ENCODE results near the gene ALDOA.
A peak's percentile ranks its signal among the peaks of the same experiment; 100 is the strongest.

ALDOA gene

DNA sequence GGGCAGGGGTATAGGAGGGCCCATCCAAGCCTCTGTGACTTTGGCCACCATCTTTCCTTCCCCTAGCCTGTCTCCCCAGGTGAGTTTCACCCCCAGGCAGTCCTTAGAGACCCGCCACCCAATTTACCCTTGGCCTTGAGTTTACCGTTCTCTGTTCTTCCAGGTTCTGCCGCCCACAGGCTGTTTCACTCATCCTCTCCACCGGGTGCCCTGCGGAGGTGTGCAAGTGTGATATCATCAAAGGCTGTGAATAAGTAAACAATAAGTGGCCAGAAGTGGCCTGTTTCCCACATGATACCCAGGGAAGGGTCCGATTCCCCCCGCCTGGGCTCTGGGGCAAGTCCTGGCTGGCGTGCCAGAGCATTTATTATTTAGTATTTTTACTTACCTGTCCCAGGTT lies 19.4 kb upstream of the ALDOA start:
- no peak for DNase-seq

DNA sequence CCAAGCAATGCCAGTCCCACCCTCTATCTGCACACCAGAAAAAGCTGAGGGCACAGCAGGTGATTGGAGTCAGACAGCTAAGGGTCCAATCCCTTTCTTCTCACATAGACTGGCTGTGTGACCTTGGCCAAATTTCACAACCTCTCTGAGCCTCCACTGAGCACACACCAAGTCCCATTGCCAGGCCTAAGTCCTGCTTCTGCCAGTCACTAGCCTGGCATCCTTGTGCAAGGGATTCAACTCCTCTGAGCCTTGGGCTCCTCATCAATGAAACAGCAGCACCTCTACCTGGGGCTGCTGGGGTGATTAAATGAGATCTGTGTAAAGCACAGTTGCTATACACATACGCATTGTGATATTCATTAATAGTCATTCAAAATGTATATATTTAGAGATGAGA lies 19.0 kb upstream of the ALDOA start:
- no peak for DNase-seq

DNA sequence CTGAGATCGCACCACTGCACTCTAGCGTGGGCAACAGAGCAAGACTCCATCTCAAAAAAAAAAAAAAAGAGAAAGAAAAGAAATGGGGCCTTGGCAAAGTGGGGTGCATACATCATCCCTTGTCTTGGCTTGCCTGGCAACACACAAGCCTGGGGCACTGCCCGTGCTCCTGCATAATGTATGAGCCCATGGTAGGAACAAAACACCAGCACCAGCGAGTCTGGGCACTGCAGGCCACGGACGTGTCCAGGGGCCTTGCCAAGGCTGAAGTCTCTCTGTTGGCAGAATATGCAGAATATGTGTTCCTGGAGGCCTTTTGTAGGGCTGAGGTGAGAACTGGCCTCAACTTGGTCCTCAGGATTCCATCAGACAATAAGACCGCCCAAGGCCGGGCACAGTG lies 15.7 kb upstream of the ALDOA start:
- no peak for DNase-seq

DNA sequence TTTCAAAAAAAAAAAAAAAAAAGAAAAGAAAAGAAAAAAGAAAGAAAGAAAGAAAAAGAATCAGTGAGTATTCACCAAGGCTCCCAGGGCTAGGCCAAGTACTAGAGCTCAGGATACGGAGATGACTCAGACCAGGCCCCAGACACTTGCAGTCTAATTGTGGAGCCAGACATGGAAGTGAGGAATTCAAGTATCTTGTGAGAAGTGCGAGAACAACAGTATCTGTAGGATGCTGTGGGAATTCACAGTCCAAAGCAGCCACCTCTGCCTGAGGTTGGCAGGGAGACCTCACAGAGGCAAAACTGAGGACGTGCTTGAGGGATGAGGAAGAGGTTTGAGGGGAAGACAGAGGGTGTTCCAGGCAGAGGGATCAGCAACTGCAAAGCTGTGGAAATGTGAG lies 14.0 kb upstream of the ALDOA start:
- DNase-seq = no peak

DNA sequence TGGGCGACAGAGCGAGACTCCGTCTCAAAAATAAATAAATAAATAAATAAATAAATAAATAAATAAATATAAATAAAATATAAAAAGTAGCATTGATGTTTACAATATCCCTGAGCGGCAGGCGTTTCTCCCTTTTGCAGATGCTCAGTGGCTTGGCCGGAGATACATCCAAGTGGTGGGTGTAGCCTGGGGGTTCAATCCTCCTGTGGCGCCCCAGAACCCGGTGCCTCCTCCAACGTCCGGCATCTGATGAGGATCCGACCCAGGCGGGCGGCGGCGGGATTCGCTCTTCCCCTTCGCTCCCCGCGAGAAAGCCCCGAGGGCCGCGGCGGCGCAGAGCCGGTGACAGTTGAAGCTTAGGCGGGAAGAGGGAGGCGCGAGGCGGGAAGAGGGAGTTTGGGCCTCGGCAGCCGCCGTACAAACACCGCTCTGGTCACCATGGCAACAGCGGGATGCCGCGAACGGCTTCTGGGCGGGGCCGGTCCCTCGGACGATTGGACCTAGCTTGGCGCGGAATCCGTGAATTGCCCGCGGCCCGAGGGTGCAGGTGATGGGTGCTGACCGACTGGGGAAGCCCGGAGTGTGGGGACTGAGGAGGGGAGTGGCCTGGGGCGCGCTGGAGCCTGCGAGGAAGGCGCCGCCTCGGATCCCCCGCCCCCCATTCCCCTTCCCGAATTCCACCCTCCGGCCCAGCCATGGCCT lies 12.7 kb upstream of the ALDOA start:
- peak; percentile 95 to 97 for DNase-seq

DNA sequence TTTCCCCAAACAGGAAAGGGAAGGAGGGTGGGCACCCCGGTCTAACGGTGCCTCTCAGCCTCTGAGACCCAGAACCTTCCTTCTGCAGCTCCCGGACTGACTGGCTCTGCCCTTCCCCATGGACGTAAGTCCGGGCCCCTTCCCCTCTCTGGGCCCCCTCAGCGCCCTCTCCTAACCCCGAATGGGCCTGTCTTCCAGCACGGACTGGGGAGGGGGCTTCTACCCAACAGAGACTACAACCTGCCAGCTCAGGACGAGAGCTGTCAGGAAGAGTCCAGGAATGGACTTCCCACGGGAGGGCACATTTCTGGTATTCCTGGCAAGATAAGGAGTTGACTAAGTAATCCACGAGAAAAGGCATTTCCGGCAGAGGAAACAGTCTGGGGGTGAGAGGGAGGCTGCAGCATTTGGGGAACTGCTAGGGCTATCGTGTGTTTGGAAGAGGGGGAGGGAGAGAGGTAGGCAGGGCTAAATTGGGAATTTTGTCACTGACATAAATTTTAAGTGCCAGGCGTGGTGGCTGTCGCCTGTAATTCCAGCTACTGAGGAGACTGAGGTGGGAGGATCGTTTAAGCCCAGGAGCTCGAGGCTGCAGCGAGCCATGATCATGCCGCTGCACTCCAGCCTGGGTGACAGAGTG lies 12.1 kb upstream of the ALDOA start:
- DNase-seq = no peak

DNA sequence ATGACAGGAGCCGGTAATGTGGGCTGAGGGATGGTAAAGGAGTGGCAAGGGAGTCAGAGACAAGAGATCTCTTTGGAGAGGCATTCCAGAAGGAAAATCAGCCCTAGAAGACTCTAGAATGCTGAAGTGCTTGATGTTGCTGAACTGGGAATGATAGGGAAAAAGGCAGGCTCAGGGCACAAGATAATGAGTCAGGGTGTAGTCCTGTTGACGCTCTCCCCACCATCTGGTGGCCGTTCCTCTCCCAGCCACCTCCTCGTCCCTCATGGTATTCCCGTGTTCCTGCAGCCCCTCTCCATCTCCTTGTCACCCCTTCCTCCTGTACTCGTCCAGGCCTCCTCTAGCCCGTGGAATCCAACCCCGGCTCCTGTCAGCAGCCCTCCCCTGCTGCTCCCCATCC lies 11.1 kb upstream of the ALDOA start:
- no peak for DNase-seq

DNA sequence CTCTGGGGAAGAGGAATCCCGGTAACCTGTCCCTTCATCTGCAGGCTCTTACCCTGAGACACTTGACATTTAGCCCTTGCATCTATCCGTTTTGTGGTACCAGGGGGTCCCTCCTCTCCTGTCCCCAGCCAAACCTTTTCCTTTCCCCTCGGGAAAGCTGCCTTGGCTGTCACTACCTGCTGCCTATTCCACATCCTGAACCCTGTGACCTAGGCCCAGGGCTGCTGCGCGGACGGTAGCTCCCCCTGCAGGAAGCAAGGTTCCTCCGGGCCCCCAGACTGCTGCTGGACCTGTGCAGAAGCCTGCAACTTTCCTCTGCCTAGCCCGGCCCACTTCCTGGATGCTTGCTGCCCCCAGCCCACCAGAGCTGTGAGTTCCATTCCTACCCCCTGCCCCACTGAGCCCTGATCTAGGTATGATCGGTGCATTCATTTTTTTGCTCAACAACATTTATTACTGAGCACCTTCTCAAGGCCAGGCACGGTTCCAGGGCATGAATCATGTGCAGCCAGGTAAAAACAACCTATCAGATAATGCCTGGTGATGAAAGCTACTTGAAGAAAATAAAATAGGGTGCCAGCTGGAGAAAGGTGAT lies 10.5 kb upstream of the ALDOA start:
- DNase-seq = peak; percentile 73 to 78

DNA sequence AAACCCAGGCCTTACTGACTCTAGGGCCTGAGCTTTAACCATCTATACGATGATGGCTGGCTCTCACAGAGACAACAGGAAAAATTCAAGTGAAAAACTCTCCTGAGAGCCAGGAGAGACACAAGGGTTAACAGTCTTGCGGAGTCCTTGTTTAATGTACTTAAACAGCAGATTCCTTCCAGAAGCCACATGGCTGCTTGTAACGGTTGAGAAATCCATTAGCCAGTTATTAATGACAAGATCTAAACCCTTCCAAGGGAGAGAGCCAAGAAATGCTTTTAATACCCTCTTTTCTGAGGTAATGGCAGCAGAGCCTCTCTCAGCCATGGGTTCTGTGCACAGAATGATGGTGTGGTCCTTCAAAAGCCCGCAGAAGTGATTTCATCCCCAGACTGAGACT lies 5.2 kb upstream of the ALDOA start:
- no peak for DNase-seq

DNA sequence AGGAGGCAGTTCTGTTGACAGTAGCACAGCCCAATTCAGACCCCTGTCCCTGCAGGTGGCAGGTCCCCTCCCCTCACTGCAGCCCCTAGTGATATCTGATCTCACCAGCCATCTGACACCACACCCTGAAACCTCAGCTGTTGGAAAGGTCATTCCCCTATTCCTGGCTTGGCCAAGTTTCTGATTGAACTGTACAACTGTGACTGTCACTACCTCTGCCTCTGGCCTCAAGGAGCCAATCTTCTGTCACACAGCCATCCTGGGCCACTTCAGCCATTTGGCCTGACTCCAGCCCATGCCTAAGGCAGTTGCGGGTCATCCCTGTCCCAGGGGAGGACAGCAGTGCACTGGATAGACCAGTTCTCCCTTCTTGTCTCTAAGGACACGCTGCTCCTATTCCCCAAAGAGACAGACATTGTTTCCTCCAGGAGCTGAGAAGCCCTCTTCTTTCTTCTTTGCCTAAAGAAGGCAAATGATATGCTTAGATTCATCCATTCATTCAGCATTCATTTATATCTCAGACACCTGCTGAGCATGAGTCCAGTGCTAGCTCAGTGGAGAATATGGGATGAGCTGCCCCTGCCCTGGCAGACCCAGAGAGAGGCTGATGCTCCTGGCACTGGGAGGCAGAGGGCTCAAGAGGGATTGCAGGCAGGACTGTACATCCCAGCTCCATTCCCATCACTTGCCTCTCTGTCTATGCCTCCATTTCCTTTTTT lies 4.6 kb upstream of the ALDOA start:
- no peak for DNase-seq

DNA sequence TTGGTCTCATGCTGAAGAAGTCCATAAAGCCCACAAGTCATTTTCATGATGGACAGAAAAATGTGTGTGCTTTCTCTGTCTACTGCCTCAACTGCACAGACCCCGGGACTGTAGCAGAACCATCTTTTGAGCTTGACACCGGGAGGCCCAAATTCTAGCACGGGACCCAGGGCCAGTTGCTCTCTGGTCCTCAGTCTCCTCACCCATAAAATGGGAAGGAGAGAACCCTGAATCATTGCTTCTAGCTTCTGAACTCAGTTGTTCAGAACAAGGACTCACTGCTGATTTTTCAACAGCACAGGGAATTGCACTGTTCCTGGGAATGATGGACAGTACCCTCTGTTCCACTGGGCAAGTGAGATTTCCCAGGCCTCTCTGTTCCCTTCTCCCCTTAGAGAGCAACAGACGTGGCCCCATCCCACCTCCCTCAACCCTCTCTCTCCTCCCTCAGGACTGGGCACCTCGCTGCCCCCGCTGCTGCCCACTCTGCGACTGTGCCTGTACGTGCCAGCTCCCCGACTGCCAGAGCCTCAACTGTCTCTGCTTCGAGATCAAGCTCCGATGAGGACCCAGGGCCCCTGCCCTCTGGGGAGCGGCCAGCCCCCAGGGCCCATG lies 2.2 kb upstream of the ALDOA start:
- no peak for DNase-seq

DNA sequence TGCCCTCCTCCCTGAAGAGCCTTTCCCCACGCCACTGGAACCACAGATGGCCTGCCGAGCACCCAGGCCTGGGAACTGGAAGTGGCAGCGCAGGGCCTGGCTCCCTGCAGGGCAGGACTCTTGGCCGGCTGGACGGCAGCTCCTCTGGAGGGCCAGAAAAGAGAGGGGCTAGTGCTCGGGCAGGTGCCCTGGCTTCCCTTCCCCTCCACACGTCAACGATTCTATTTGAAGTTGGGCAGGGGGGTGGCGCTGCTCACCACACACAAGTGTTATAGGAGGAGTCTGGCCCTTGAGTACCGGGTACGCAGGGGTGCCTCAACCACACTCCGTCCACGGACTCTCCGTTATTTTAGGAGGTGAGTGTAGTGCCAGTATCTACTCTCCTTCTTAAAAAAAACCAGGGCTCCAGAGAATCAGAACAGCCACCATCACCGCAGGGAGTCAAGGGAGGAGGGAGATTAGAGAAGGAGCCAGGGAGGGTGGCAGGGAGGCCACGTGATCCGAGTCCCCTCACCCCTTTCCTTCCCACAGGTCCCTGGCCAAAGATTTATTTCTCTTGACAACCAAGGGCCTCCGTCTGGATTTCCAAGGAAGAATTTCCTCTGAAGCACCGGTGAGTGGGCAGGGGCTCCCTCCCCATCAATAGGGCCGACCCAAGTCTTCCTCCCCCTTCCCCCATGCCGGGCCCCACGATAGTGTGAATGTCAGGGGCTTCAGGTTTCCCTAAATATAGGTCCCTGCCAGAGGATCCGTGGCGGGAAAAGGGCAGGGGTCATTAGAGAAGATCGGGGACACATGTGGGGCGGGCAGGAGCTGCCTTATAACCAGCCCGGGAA lies 1.4 kb upstream of the ALDOA start:
- peak; percentile 84 for DNase-seq

DNA sequence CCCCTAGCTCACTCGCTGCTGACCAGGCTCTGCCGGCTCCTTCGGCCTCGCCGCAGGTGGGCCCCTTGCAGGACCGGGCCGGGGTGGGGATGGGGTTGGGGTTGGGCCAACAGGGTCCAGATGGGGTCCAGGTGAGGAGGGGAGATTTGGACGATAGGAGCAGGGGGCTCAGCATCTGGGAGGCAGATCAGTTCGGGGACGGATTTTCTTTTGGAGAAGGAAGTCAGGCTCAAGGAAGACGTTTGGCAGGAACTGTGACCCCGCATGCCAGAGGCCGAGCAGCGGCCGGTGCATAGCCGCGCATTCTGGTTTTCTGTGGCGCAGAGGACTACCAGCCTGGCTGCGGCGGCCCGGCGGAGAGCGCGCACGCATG lies 845 bp upstream of the ALDOA start:
- DNase-seq = no peak

DNA sequence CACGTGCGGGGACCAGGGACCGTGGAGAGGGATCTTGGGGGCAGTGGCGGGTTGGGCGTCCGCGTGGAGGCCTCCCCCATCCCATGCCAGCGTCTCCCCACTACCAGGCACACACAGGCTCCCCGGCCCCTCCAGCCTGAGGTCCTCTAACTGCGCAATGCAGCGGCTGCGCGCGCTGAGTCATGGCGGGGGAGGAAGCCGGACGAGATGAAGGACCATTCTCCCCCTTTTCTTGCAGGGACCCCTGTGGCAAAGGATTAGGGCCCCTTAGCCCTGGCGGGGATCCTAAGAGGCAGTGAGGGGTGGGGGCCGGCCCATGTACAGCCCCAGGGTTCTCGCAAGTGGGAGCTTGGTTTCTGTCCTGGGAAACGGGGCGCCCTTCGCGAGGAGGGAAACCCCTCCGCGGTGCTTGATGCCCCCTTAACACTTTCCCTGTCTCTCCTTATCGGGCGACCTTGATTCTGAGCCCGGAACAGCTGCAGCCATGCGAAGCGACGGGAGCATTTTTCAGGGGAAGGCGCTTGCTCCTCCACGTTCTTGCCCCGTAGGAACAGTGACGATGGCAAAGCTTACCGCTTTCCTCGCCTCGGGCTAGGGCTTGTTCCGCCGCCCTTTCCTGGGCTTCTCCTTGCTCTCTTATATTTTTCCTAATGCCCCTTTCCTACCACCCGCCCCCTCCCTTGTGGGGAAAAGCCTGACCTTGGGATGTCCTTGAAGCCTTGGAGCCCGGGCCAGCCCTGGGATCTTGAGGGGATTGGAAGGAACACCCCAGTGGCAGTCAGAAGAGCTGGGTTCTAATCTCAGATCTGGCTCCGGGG lies 592 bp downstream of the ALDOA start:
- DNase-seq = peak in 1 of 2 experiments; percentile 67

DNA sequence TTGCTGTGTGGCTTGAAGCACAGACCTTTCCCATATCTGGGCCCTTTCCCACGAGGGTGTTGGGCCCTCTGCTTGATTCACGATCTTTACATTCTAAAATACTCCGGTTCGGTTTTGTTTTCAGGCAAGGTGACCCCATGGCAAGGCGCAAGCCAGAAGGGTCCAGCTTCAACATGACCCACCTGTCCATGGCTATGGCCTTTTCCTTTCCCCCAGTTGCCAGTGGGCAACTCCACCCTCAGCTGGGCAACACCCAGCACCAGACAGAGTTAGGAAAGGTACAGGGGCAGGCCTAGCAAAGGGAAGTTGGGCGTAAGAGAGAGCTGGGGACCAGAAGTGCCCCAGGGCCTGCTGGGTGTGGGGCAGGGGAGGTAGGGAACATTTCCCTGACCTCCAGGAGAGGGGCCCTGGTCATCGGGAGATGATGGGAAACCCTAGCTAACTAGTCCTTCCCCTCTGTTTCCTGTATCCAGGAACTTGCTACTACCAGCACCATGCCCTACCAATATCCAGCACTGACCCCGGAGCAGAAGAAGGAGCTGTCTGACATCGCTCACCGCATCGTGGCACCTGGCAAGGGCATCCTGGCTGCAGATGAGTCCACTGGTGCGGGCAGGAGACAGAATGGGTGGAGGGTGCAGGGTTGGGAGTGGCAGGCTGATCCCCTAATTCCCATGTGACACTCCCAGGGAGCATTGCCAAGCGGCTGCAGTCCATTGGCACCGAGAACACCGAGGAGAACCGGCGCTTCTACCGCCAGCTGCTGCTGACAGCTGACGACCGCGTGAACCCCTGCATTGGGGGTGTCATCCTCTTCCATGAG lies 1.4 kb downstream of the ALDOA start:
- no peak for DNase-seq

DNA sequence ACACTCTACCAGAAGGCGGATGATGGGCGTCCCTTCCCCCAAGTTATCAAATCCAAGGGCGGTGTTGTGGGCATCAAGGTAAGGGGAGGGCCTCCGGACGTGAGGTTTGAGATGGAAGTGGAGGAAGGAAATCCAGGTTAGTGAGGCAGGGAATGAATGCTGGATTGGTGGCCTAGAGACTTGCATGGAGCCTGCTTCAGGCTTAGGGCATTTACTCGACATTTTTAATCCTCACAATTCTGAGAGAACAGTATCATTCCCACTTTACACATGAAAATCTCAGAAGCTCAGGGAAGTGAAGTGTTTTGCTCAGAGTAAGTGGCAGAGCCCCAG lies 2.0 kb downstream of the ALDOA start:
- DNase-seq = no peak

DNA sequence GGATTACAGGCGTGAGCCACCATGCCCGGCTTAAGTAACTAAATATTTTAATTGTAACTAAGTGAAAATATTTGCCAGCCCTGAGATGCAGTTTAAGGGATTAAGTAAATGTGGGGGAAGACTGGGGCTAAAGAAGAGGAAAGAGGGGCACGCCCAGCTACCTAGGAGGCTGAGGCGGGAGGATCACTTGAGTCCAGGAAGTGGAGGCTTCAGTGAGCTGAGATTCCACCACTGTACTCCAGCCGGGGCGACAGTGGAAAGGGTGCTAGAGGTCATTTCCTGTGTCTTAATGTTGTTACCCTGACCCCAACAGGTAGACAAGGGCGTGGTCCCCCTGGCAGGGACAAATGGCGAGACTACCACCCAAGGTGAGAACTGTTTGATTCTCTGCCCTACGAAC lies 2.8 kb downstream of the ALDOA start:
- no peak for DNase-seq

DNA sequence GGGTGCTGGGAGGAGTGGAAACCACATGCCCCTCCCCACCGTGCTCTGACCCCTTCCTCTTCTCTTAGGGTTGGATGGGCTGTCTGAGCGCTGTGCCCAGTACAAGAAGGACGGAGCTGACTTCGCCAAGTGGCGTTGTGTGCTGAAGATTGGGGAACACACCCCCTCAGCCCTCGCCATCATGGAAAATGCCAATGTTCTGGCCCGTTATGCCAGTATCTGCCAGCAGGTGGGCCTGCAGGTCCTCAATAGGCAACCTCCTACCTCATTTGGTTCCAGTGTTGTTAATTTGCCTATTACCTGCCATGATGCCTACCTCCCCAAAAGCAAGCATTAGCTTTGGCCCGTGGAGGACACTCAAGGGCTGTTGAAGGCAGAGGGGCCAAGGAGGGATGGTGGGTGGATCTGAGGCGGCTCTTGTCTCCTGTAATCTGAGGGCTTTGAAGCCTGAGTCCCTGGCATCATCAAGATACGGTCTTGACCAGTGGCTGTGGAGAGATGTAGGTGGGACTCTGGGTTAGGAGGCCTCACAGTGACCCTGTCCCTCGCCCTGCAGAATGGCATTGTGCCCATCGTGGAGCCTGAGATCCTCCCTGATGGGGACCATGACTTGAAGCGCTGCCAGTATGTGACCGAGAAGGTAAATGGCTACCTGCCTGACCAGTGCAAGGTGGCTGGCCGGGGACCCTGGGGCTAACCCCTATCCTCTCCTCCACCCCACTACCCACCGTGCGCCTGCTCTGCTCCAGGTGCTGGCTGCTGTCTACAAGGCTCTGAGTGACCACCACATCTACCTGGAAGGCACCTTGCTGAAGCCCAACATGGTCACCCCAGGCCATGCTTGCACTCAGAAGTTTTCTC lies 3.4 kb downstream of the ALDOA start:
- peak; percentile 70 to 72 for DNase-seq

DNA sequence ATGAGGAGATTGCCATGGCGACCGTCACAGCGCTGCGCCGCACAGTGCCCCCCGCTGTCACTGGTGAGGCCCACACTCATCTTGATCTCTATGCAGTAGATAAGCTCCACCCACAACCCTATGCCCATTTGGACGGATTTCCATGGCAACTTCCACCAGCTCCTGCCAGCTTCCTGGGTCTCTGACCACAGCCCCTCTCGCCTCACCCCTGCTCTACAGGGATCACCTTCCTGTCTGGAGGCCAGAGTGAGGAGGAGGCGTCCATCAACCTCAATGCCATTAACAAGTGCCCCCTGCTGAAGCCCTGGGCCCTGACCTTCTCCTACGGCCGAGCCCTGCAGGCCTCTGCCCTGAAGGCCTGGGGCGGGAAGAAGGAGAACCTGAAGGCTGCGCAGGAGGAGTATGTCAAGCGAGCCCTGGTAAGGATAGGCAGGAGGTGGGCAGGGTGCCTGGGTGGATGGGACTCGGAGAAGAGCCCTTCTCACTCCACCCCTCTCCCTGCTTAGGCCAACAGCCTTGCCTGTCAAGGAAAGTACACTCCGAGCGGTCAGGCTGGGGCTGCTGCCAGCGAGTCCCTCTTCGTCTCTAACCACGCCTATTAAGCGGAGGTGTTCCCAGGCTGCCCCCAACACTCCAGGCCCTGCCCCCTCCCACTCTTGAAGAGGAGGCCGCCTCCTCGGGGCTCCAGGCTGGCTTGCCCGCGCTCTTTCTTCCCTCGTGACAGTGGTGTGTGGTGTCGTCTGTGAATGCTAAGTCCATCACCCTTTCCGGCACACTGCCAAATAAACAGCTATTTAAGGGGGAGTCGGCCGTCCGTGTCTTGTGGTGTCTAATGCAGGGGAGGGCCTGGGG lies 4.3 kb downstream of the ALDOA start:
- no peak for DNase-seq

Measured in activated T-cell treated with anti-CD3 and anti-CD28 coated beads, Interleukin-2, amount 50 U/mL, for 48 hours (primary cell).